Endothelial cell of umbilical vein (primary cell): Measurements from ENCODE around the gene PLEKHG4. TPM values are rescaled to one million over a fixed set of nuclear protein-coding genes. Genes with fewer than 3 reads are reported as not detected.

Source experiments
- BruUV-seq: library from RNA; stranded (reverse); fragments of 400-500 nt; replicated peaks from 2 replicates; lab custom pipeline; 2021; lab: Mats Ljungman, UMichigan
- CTCF ChIA-PET: fragments of 300-600, 350-600 bp; sonication (Branson Sonifier 250); formaldehyde crosslinking; loops from one replicate; lab custom pipeline; 2021; ENCODE audit warnings: antibody characterized with exemption, inconsistent platforms; lab: Charles Lee
- POLR2A ChIA-PET: fragments of 300-600, 350-600 bp; sonication (Branson Sonifier 250); formaldehyde crosslinking; loops from one replicate; lab custom pipeline; 2021; ENCODE audit warnings: antibody characterized with exemption, inconsistent platforms; lab: Charles Lee
- DNase-seq: peaks from one replicate; pipeline ENCODE4 v3.0.0-alpha.2; 2011; ENCODE audit warnings: low read depth, low spot score
- FAIRE-seq: peaks from 2 replicates; lab custom pipeline; 2011; peaks lifted over from hg19 to GRCh38; lab: Jason Lieb, UNC
- H2AFZ ChIP-seq: 2 replicates; pipeline ENCODE4 v1.6.0; 2012; ENCODE audit warnings: low read depth, low read length, control low read depth, inconsistent platforms
- H3K27ac ChIP-seq: 2 replicates; pipeline ENCODE4 v1.5.1; 2011; ENCODE audit warnings: low read depth, mild to moderate bottlenecking, control low read depth, low read length, moderate library complexity; ENCODE audit not compliant: insufficient read depth
- H3K27me3 ChIP-seq, 2 experiments: 2 replicates each; pipeline versions ENCODE4 v1.6.0 to v1.6.1; 2011; ENCODE audit warnings: low read length in 2 of 2, mixed read lengths in 1 of 2; ENCODE audit not compliant: control insufficient read depth in 2 of 2, insufficient read depth in 2 of 2
- H3K36me3 ChIP-seq, 2 experiments: 2 replicates in 1 of 2; 3 replicates in 1 of 2; pipeline ENCODE4 v1.5.1; 2011; ENCODE audit warnings: low read length in 2 of 2, mild to moderate bottlenecking in 1 of 2, moderate library complexity in 1 of 2; ENCODE audit not compliant: control insufficient read depth in 2 of 2, insufficient read depth in 2 of 2; ENCODE audit errors: extremely low read depth in 1 of 2
- H3K4me1 ChIP-seq: 3 replicates; pipeline ENCODE4 v1.5.1; 2011; ENCODE audit warnings: mild to moderate bottlenecking, low read length; ENCODE audit not compliant: control insufficient read depth, insufficient read depth; ENCODE audit errors: extremely low read depth
- H3K4me2 ChIP-seq: 2 replicates; pipeline ENCODE4 v1.6.1; 2011; ENCODE audit warnings: low read length, control low read depth, mixed read lengths; ENCODE audit not compliant: insufficient read depth
- H3K4me3 ChIP-seq, 3 experiments: fragments of 200-600 bp in 1 of 3; sonication (generic), shearing (Covaris generic) in 1 of 3; replicated peaks in 1 of 3; 2 replicates each; pipeline ENCODE4 v1.5.1; 2011 to 2016; ENCODE audit warnings: control low read depth in 3 of 3, low read length in 3 of 3, mild to moderate bottlenecking in 2 of 3, inconsistent platforms in 1 of 3, low read depth in 1 of 3, moderate library complexity in 1 of 3; ENCODE audit not compliant: insufficient read depth in 1 of 3
- H3K79me2 ChIP-seq: 2 replicates; pipeline ENCODE4 v1.6.0; 2012; ENCODE audit warnings: low read length, inconsistent platforms; ENCODE audit not compliant: control insufficient read depth, insufficient read depth
- H3K9ac ChIP-seq: replicated peaks from 2 replicates; pipeline ENCODE3; 2011; ENCODE audit warnings: low read length, control low read depth; ENCODE audit not compliant: insufficient read depth; ENCODE audit errors: extremely low read depth
- H3K9me1 ChIP-seq: replicated peaks from 3 replicates; pipeline ENCODE4 v1.6.0; 2011; ENCODE audit warnings: mild to moderate bottlenecking, low read length; ENCODE audit not compliant: control insufficient read depth, insufficient read depth; ENCODE audit errors: extremely low read depth
- H3K9me3 ChIP-seq: replicated peaks from 2 replicates; pipeline ENCODE4 v1.5.1; 2012; ENCODE audit warnings: low read length, inconsistent platforms; ENCODE audit not compliant: control insufficient read depth, insufficient read depth
- H4K20me1 ChIP-seq: replicated peaks from 2 replicates; pipeline ENCODE3; 2011; ENCODE audit warnings: mild to moderate bottlenecking, low read length; ENCODE audit not compliant: control insufficient read depth, insufficient read depth; ENCODE audit errors: extremely low read depth
- EZH2 ChIP-seq: IDR thresholded peaks from 2 replicates; pipeline ENCODE4 v1.6.1; 2012; ENCODE audit warnings: borderline replicate concordance, low read depth, mild to moderate bottlenecking, moderate library complexity, low read length, inconsistent platforms; ENCODE audit not compliant: severe bottlenecking
- FOS ChIP-seq: IDR thresholded peaks from 2 replicates; pipeline ENCODE4 v1.6.1; 2011; ENCODE audit warnings: mild to moderate bottlenecking, low read length, moderate library complexity, borderline replicate concordance; ENCODE audit not compliant: insufficient read depth
- GATA2 ChIP-seq: IDR thresholded peaks from 2 replicates; pipeline ENCODE4 v1.7.0; 2011; ENCODE audit warnings: low read depth, mild to moderate bottlenecking, moderate library complexity, mixed read lengths, low read length; ENCODE audit not compliant: insufficient read length, insufficient read depth
- JUN ChIP-seq: IDR thresholded peaks from 2 replicates; pipeline ENCODE4 v1.6.1; 2011; ENCODE audit warnings: borderline replicate concordance, low read depth; ENCODE audit not compliant: insufficient read length, insufficient read depth
- MYC ChIP-seq: IDR thresholded peaks from one replicate; pipeline ENCODE4 v1.6.1; 2011; ENCODE audit warnings: mild to moderate bottlenecking, low read depth, low read length
- POLR2A ChIP-seq: IDR thresholded peaks from 2 replicates; pipeline ENCODE4 v1.6.1; 2012; ENCODE audit warnings: low read depth, mild to moderate bottlenecking, control low read depth, low read length
- POLR2AphosphoS5 ChIP-seq: IDR thresholded peaks from 2 replicates; pipeline ENCODE4 v1.6.1; 2012; ENCODE audit warnings: low read depth, mild to moderate bottlenecking, control low read depth, low read length, moderate library complexity; ENCODE audit not compliant: insufficient read depth
- dilution Hi-C: fragments of 300-500 bp; cut with MboI; formaldehyde crosslinking; loops from one replicate; pipeline ENCODE4 v1.15.0; 2019; ENCODE audit warnings: low sequenced_read_pairs; ENCODE audit not compliant: extremely low pct_ligation_motif_present
- intact Hi-C: fragments of 100-400 bp; cut with micrococcal nuclease; formaldehyde crosslinking; loops from one replicate; pipeline ENCODE4 v1.10.0; 2022
- polyA plus RNA-seq, 4 experiments: library from polyadenylated mRNA; depleted of rRNA in 3 of 4; stranded (reverse) in 3 of 4; unstranded in 1 of 4; fragments of >200 nt; gene quantifications; 2 replicates each; pipeline versions ENCODE4 v1.2.1 to v1.2.3, GENCODE V29; 2011 to 2012; ENCODE audit warnings: missing spikeins in 1 of 4
- total RNA-seq: library from RNA; stranded (reverse); gene quantifications from 2 replicates; pipeline ENCODE4 v1.2.3, GENCODE V29; 2021
- TF ChIP-seq, protein P1 (sequence below), 2 donors: IDR thresholded peaks; 1 replicate in 1 of 2; 2 replicates in 1 of 2; pipeline ENCODE4 v1.5.1; 2011; ENCODE audit warnings: low read length in 2 of 2, mild to moderate bottlenecking in 2 of 2, moderate library complexity in 2 of 2, control low read depth in 1 of 2, inconsistent platforms in 1 of 2, low read depth in 1 of 2; ENCODE audit not compliant: insufficient read depth in 1 of 2; ENCODE audit errors: extremely low read depth in 1 of 2
- TF ChIP-seq, protein P2 (sequence below): IDR thresholded peaks from 2 replicates; pipeline ENCODE4 v1.6.1; 2011; ENCODE audit not compliant: insufficient read depth, insufficient read length

Gene PLEKHG4
- total and polyA plus RNA-seq, 2 donors (not counting 3 experiments of a cell fraction or from before 2014, with no cell fraction given), result 26.6 to 34.8 TPM

DNA sequence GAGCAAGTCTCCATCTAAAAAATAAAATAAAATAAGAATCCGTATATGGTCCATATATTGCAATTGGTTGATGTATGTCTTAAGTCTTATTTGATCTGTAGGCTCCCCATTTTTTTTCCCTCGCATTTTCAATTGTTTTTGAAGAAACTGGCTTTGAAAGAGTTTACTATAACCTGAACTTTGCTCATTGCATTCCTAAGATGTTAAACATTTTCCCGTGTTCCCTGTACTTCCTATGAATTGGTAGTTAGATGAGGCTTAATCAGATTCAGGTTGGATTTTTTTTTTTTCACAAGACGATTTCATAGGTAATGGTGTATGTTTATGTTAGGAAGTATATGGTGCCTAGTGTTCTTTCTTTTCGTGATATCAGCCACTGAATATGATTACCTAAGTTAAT is 50.6 kb downstream of the PLEKHG4 start:
- Histone ChIP-seq H3K27ac (peak overlapping the region; percentile 27), H3K9me1 (no peaks in the 10 kb centered on the region), H3K4me3 (no peak overlapping the region), H2AFZ (no peak overlapping the region), H3K4me1 (peaks cover 17% of the 10 kb centered on the region), H3K9me3 (no peaks in the 10 kb centered on the region), H3K4me2 (peak overlapping the region; percentile 45), H3K9ac (no peak overlapping the region), H3K79me2 (no peaks in the 10 kb centered on the region), H4K20me1 (no peaks in the 10 kb centered on the region), H3K36me3 (no peaks in the 10 kb centered on the region), H3K27me3 (peaks cover 0 to under 1% of the 10 kb centered on the region in 2 experiments)
- TF ChIP-seq GATA2, result no peak
- TF ChIP-seq POLR2A, result no peak
- TF ChIP-seq, protein P1, sequence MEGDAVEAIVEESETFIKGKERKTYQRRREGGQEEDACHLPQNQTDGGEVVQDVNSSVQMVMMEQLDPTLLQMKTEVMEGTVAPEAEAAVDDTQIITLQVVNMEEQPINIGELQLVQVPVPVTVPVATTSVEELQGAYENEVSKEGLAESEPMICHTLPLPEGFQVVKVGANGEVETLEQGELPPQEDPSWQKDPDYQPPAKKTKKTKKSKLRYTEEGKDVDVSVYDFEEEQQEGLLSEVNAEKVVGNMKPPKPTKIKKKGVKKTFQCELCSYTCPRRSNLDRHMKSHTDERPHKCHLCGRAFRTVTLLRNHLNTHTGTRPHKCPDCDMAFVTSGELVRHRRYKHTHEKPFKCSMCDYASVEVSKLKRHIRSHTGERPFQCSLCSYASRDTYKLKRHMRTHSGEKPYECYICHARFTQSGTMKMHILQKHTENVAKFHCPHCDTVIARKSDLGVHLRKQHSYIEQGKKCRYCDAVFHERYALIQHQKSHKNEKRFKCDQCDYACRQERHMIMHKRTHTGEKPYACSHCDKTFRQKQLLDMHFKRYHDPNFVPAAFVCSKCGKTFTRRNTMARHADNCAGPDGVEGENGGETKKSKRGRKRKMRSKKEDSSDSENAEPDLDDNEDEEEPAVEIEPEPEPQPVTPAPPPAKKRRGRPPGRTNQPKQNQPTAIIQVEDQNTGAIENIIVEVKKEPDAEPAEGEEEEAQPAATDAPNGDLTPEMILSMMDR (IDR thresholded peaks at IDR 0.05; ENCODE audit: extremely low read depth in 1 of 2, insufficient read depth in 1 of 2, low read depth in 1 of 2, low read length in 2 of 2), result no peak
- no peak for TF ChIP-seq JUN
- no peak for TF ChIP-seq MYC
- no peak for TF ChIP-seq POLR2AphosphoS5
- peak; percentile 31 for TF ChIP-seq FOS
- TF ChIP-seq EZH2, result no peak
- TF ChIP-seq, protein P2, sequence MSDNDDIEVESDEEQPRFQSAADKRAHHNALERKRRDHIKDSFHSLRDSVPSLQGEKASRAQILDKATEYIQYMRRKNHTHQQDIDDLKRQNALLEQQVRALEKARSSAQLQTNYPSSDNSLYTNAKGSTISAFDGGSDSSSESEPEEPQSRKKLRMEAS, result no peak
- intact Hi-C loops, result no loop called here
- DNase-seq (peak; percentile 34), FAIRE-seq (peak; percentile 84)
- BruUV-seq, result no TSS peak
- dilution Hi-C loops, result no loop called here
- ChIA-PET POLR2A (no interaction called here), CTCF (interaction anchor here (1.1 to 1.6 kb wide), 3 partner anchors 15 to 69 kb away, joined by 4 read pairs; no protein-coding TSS in a partner anchor)
